Vagina (tissue), 2 donors: ENCODE data around the gene FRMD4A.

Source experiments
- POLR2AphosphoS5 ChIP-seq, 2 donors: sonication (generic); formaldehyde crosslinking; IDR thresholded peaks; one replicate each; pipeline ENCODE4 v1.9.0; 2017; ENCODE audit warnings: antibody characterized with exemption in 2 of 2, mild to moderate bottlenecking in 2 of 2, low read depth in 1 of 2; ENCODE audit not compliant: insufficient read depth in 1 of 2
- TF ChIP-seq, protein P1 (sequence below), 3 experiments: fragments of 450-650 bp in 2 of 3; fragments of 200-600 bp in 1 of 3; sonication (generic) in 1 of 3; IDR thresholded peaks; one replicate each; pipeline ENCODE4 v1.5.1; 2017 to 2019; ENCODE audit warnings: antibody characterized with exemption in 3 of 3, mild to moderate bottlenecking in 2 of 3, moderate library complexity in 2 of 3

- TF ChIP-seq, protein P1, sequence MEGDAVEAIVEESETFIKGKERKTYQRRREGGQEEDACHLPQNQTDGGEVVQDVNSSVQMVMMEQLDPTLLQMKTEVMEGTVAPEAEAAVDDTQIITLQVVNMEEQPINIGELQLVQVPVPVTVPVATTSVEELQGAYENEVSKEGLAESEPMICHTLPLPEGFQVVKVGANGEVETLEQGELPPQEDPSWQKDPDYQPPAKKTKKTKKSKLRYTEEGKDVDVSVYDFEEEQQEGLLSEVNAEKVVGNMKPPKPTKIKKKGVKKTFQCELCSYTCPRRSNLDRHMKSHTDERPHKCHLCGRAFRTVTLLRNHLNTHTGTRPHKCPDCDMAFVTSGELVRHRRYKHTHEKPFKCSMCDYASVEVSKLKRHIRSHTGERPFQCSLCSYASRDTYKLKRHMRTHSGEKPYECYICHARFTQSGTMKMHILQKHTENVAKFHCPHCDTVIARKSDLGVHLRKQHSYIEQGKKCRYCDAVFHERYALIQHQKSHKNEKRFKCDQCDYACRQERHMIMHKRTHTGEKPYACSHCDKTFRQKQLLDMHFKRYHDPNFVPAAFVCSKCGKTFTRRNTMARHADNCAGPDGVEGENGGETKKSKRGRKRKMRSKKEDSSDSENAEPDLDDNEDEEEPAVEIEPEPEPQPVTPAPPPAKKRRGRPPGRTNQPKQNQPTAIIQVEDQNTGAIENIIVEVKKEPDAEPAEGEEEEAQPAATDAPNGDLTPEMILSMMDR (IDR thresholded peaks at IDR 0.05), result no peak
- no peak for TF ChIP-seq POLR2AphosphoS5 (IDR thresholded peaks at IDR 0.05; ENCODE audit: insufficient read depth in 1 of 2, low read depth in 1 of 2)
These were observed 649.2 kb downstream of the FRMD4A start for GRCh38 chr10:13681528-13681927.
